ENCODE data around the gene PPIP5K1. TPM values are rescaled to one million over a fixed set of nuclear protein-coding genes. Genes with fewer than 3 reads are reported as not detected.

PPIP5K1 gene
- total RNA-seq, 1 experiment from 2014 or later: 34.4 TPM

DNA sequence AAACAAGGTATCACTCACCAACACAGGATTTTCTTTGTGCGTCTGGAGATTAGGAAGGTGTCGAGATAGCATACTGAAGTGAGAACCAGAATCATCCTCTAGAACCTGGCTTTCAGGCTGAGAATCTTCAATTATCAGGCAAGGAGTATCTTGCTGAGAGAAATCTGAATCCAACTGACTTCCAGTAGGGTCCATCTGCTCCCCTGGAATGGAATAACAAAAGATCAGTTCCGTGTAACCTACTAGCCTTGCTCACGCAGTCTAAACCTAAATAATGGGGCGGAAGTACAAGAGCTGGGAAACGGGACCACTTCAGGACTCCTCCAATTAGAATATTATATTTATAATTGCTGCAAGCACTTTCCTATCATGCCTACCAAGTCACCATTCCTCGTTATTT is 97.7 kb downstream of the PPIP5K1 start:
- Mint-ChIP-seq H3K36me3 (peaks cover 41% of the 10 kb centered on the region), H3K27me3 (ENCODE audit: low read depth) (no peaks in the 10 kb centered on the region), H3K4me1 (peaks cover 32% of the 10 kb centered on the region), H3K9me3 (no peaks in the 10 kb centered on the region), H3K4me3 (peak overlapping the region; percentile 95), H3K27ac (peak overlapping the region; percentile 100)
- TF ChIP-seq NFE2L1 (CRISPR knock-in tag; IDR thresholded peaks at IDR 0.05) (0 out of 2 replicates have a peak, but pooled peaks have one; percentile 25), GRHL2 (CRISPR knock-in tag; IDR thresholded peaks at IDR 0.05; ENCODE audit: insufficient replicate concordance, severe bottlenecking) (no peak), ZNF423 (CRISPR knock-in tag; IDR thresholded peaks at IDR 0.05) (peak; percentile 51; the same call in 1 of the 2 replicates), ETV6 (CRISPR knock-in tag; IDR thresholded peaks at IDR 0.05) (0 out of 2 replicates have a peak, but pooled peaks have one; percentile 51), PRRX2 (CRISPR knock-in tag; IDR thresholded peaks at IDR 0.05) (no peak), GABPB1 (CRISPR knock-in tag; IDR thresholded peaks at IDR 0.05) (no peak)
- TF ChIP-seq, protein P1, sequence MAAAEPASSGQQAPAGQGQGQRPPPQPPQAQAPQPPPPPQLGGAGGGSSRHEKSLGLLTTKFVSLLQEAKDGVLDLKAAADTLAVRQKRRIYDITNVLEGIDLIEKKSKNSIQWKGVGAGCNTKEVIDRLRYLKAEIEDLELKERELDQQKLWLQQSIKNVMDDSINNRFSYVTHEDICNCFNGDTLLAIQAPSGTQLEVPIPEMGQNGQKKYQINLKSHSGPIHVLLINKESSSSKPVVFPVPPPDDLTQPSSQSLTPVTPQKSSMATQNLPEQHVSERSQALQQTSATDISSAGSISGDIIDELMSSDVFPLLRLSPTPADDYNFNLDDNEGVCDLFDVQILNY (CRISPR knock-in tag; IDR thresholded peaks at IDR 0.05): no peak
- POLR2A ChIA-PET: interaction anchor here (2.0 kb wide), 1 partner anchor 18 kb away, joined by 19 read pairs; no protein-coding TSS in a partner anchor
- ATAC-seq: peak; percentile 40
- DNase-seq (ENCODE audit: low spot score): no peak
- CTCF ChIA-PET: interaction anchor here (1.4 to 5.6 kb wide), 3 partner anchors 19 to 25 kb away, joined by 4 to 80 read pairs (median 30); partner anchors contain the start of gene MAP1A

DNA sequence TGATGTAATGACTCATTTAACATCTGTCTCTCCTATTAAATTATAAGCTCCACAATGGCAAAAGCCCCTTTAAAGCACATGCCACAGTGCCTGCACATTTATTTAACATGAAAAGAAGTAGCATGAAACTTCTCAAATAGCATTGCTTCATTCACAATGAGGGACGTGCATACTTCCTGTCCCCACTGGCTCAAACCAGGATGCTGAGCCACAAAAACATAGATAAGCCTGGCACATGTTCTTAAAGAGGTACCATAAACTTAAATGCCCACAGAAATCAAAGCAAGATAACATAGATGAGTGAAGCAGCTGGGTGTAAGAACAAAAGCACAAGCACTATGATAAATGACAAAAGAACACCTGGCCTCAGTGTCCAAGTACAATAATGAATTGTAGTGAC is 100.8 kb downstream of the PPIP5K1 start:
- peaks cover 59% of the 10 kb centered on the region for H3K36me3 Mint-ChIP-seq
- no peak for DNase-seq (ENCODE audit: low spot score)
- H3K27ac Mint-ChIP-seq: no peak overlapping the region
- H3K27me3 Mint-ChIP-seq (ENCODE audit: low read depth): no peaks in the 10 kb centered on the region
- POLR2A ChIA-PET: no interaction called here
- CTCF ChIA-PET: interaction anchor here (2.7 kb wide), 1 partner anchor 22 kb away, joined by 10 read pairs; no protein-coding TSS in a partner anchor
- no peak overlapping the region for H3K4me3 Mint-ChIP-seq
- no peaks in the 10 kb centered on the region for H3K9me3 Mint-ChIP-seq
- H3K4me1 Mint-ChIP-seq: peaks cover 28% of the 10 kb centered on the region
- ATAC-seq: no peak
- TF ChIP-seq ZNF219 (CRISPR knock-in tag; IDR thresholded peaks at IDR 0.05; ENCODE audit: borderline replicate concordance) (no peak), NFE2L1 (CRISPR knock-in tag; IDR thresholded peaks at IDR 0.05) (no peak), TP53 (CRISPR knock-in tag; IDR thresholded peaks at IDR 0.05) (no peak), CREM (CRISPR knock-in tag; IDR thresholded peaks at IDR 0.05) (no peak), ZNF317 (CRISPR knock-in tag; IDR thresholded peaks at IDR 0.05; ENCODE audit: borderline replicate concordance, low read depth) (no peak), KAT7 (CRISPR knock-in tag; IDR thresholded peaks at IDR 0.05; ENCODE audit: borderline replicate concordance) (no peak)
- TF ChIP-seq, protein P2, sequence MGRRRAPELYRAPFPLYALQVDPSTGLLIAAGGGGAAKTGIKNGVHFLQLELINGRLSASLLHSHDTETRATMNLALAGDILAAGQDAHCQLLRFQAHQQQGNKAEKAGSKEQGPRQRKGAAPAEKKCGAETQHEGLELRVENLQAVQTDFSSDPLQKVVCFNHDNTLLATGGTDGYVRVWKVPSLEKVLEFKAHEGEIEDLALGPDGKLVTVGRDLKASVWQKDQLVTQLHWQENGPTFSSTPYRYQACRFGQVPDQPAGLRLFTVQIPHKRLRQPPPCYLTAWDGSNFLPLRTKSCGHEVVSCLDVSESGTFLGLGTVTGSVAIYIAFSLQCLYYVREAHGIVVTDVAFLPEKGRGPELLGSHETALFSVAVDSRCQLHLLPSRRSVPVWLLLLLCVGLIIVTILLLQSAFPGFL (CRISPR knock-in tag; IDR thresholded peaks at IDR 0.05; ENCODE audit: borderline replicate concordance): no peak
- TF ChIP-seq, protein P3, sequence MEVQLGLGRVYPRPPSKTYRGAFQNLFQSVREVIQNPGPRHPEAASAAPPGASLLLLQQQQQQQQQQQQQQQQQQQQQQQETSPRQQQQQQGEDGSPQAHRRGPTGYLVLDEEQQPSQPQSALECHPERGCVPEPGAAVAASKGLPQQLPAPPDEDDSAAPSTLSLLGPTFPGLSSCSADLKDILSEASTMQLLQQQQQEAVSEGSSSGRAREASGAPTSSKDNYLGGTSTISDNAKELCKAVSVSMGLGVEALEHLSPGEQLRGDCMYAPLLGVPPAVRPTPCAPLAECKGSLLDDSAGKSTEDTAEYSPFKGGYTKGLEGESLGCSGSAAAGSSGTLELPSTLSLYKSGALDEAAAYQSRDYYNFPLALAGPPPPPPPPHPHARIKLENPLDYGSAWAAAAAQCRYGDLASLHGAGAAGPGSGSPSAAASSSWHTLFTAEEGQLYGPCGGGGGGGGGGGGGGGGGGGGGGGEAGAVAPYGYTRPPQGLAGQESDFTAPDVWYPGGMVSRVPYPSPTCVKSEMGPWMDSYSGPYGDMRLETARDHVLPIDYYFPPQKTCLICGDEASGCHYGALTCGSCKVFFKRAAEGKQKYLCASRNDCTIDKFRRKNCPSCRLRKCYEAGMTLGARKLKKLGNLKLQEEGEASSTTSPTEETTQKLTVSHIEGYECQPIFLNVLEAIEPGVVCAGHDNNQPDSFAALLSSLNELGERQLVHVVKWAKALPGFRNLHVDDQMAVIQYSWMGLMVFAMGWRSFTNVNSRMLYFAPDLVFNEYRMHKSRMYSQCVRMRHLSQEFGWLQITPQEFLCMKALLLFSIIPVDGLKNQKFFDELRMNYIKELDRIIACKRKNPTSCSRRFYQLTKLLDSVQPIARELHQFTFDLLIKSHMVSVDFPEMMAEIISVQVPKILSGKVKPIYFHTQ (CRISPR knock-in tag; IDR thresholded peaks at IDR 0.05): no peak
- TF ChIP-seq, protein P4, sequence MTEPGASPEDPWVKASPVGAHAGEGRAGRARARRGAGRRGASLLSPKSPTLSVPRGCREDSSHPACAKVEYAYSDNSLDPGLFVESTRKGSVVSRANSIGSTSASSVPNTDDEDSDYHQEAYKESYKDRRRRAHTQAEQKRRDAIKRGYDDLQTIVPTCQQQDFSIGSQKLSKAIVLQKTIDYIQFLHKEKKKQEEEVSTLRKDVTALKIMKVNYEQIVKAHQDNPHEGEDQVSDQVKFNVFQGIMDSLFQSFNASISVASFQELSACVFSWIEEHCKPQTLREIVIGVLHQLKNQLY (CRISPR knock-in tag; IDR thresholded peaks at IDR 0.05): no peak
- TF ChIP-seq, protein P5, sequence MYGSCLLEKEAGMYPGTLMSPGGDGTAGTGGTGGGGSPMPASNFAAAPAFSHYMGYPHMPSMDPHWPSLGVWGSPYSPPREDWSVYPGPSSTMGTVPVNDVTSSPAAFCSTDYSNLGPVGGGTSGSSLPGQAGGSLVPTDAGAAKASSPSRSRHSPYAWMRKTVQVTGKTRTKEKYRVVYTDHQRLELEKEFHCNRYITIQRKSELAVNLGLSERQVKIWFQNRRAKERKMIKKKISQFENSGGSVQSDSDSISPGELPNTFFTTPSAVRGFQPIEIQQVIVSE (CRISPR knock-in tag; IDR thresholded peaks at IDR 0.05; ENCODE audit: borderline replicate concordance): no peak
- TF ChIP-seq, protein P6, sequence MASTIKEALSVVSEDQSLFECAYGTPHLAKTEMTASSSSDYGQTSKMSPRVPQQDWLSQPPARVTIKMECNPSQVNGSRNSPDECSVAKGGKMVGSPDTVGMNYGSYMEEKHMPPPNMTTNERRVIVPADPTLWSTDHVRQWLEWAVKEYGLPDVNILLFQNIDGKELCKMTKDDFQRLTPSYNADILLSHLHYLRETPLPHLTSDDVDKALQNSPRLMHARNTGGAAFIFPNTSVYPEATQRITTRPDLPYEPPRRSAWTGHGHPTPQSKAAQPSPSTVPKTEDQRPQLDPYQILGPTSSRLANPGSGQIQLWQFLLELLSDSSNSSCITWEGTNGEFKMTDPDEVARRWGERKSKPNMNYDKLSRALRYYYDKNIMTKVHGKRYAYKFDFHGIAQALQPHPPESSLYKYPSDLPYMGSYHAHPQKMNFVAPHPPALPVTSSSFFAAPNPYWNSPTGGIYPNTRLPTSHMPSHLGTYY (CRISPR knock-in tag; IDR thresholded peaks at IDR 0.05): no peak
- TF ChIP-seq, protein P7, sequence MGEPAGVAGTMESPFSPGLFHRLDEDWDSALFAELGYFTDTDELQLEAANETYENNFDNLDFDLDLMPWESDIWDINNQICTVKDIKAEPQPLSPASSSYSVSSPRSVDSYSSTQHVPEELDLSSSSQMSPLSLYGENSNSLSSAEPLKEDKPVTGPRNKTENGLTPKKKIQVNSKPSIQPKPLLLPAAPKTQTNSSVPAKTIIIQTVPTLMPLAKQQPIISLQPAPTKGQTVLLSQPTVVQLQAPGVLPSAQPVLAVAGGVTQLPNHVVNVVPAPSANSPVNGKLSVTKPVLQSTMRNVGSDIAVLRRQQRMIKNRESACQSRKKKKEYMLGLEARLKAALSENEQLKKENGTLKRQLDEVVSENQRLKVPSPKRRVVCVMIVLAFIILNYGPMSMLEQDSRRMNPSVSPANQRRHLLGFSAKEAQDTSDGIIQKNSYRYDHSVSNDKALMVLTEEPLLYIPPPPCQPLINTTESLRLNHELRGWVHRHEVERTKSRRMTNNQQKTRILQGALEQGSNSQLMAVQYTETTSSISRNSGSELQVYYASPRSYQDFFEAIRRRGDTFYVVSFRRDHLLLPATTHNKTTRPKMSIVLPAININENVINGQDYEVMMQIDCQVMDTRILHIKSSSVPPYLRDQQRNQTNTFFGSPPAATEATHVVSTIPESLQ (CRISPR knock-in tag; IDR thresholded peaks at IDR 0.05): no peak
- TF ChIP-seq, protein P8, sequence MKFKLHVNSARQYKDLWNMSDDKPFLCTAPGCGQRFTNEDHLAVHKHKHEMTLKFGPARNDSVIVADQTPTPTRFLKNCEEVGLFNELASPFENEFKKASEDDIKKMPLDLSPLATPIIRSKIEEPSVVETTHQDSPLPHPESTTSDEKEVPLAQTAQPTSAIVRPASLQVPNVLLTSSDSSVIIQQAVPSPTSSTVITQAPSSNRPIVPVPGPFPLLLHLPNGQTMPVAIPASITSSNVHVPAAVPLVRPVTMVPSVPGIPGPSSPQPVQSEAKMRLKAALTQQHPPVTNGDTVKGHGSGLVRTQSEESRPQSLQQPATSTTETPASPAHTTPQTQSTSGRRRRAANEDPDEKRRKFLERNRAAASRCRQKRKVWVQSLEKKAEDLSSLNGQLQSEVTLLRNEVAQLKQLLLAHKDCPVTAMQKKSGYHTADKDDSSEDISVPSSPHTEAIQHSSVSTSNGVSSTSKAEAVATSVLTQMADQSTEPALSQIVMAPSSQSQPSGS (CRISPR knock-in tag; IDR thresholded peaks at IDR 0.05; ENCODE audit: borderline replicate concordance, low read depth): no peak
